ENCODE results near the gene MAP3K13.

- TF ChIP-seq CTCF (IDR thresholded peaks at IDR 0.05) (no peak), HMGXB4 (CRISPR knock-in tag; IDR thresholded peaks at IDR 0.05) (no peak), ATF2 (CRISPR knock-in tag; IDR thresholded peaks at IDR 0.05; ENCODE audit: borderline replicate concordance, low read depth) (no peak), IRF2 (CRISPR knock-in tag; IDR thresholded peaks at IDR 0.05; ENCODE audit: borderline replicate concordance, low read depth) (no peak)
These were observed 40.7 kb upstream of the MAP3K13 start for GRCh38 chr3:185322101-185322719.

Measured in WTC11 (cell line).